ENCODE results near the gene RAX2.

Gene RAX2

GRCh38 chr19:3734310-3734600 is 37.8 kb downstream of the RAX2 start:
- no peak overlapping the region for H3K4me3 ChIP-seq (ENCODE audit: low read length)
- no peaks in the 10 kb centered on the region for H3K4me1 ChIP-seq (ENCODE audit: low read length)
- TF ChIP-seq EZH2 (optimal IDR thresholded peaks at IDR 0.05; ENCODE audit: low read depth, low read length) = peak; percentile 60
- no peak for TF ChIP-seq CTCF (IDR thresholded peaks at IDR 0.05; ENCODE audit: low read length)
- peaks cover 94% of the 10 kb centered on the region for H3K27me3 ChIP-seq (replicated peaks; ENCODE audit: insufficient read depth, low read length)
- H3K9me2 ChIP-seq (replicated peaks; ENCODE audit: insufficient read depth, low read length) = no peaks in the 10 kb centered on the region
- H3K36me3 ChIP-seq (replicated peaks; ENCODE audit: insufficient read depth, low read length) = no peaks in the 10 kb centered on the region
- H4K20me1 ChIP-seq (ENCODE audit: insufficient read depth, low read length) = no peaks in the 10 kb centered on the region
- H3F3A ChIP-seq (ENCODE audit: insufficient read depth, low read length) = no peaks in the 10 kb centered on the region
- H3K9me3 ChIP-seq (replicated peaks; ENCODE audit: insufficient read depth, low read length) = no peaks in the 10 kb centered on the region
- DNase-seq = no peak
- H3K27ac ChIP-seq (ENCODE audit: low read length) = no peak overlapping the region
- no peak overlapping the region for H3K9ac ChIP-seq (ENCODE audit: low read length)
- H2AFZ ChIP-seq (ENCODE audit: low read length) = no peak overlapping the region
- no peaks in the 10 kb centered on the region for H3K79me2 ChIP-seq (ENCODE audit: low read length)
- no peak overlapping the region for H3K4me2 ChIP-seq (ENCODE audit: low read depth, low read length)

GRCh38 chr19:3733549-3734309 is 38.3 kb downstream of the RAX2 start:
- Histone ChIP-seq H2AFZ (ENCODE audit: low read length) (no peak overlapping the region), H3K79me2 (ENCODE audit: low read length) (no peaks in the 10 kb centered on the region), H3K4me1 (ENCODE audit: low read length) (no peaks in the 10 kb centered on the region), H4K20me1 (ENCODE audit: insufficient read depth, low read length) (no peaks in the 10 kb centered on the region), H3F3A (ENCODE audit: insufficient read depth, low read length) (no peaks in the 10 kb centered on the region), H3K36me3 (replicated peaks; ENCODE audit: insufficient read depth, low read length) (no peaks in the 10 kb centered on the region), H3K9me2 (replicated peaks; ENCODE audit: insufficient read depth, low read length) (no peaks in the 10 kb centered on the region), H3K27me3 (replicated peaks; ENCODE audit: insufficient read depth, low read length) (peaks cover 89% of the 10 kb centered on the region), H3K4me3 (ENCODE audit: low read length) (no peak overlapping the region), H3K4me2 (ENCODE audit: low read depth, low read length) (no peak overlapping the region), H3K27ac (ENCODE audit: low read length) (no peak overlapping the region), H3K9ac (ENCODE audit: low read length) (no peak overlapping the region), H3K9me3 (replicated peaks; ENCODE audit: insufficient read depth, low read length) (no peaks in the 10 kb centered on the region)
- DNase-seq = no peak
- TF ChIP-seq EZH2phosphoT487 (IDR thresholded peaks at IDR 0.05; ENCODE audit: low read length) (0 out of 2 replicates have a peak, but pooled peaks have one; percentile 8), CTCF (IDR thresholded peaks at IDR 0.05; ENCODE audit: low read length) (no peak)

- H3K27ac ChIP-seq (ENCODE audit: low read length) = no peak overlapping the region
- H3K79me2 ChIP-seq (ENCODE audit: low read length) = no peaks in the 10 kb centered on the region
- DNase-seq = no peak
- H3K4me2 ChIP-seq (ENCODE audit: low read depth, low read length) = no peak overlapping the region
- H3K36me3 ChIP-seq (replicated peaks; ENCODE audit: insufficient read depth, low read length) = no peaks in the 10 kb centered on the region
- H3K4me1 ChIP-seq (ENCODE audit: low read length) = no peaks in the 10 kb centered on the region
- no peak overlapping the region for H2AFZ ChIP-seq (ENCODE audit: low read length)
- no peaks in the 10 kb centered on the region for H4K20me1 ChIP-seq (ENCODE audit: insufficient read depth, low read length)
- no peaks in the 10 kb centered on the region for H3F3A ChIP-seq (ENCODE audit: insufficient read depth, low read length)
- H3K4me3 ChIP-seq (ENCODE audit: low read length) = no peak overlapping the region
- H3K27me3 ChIP-seq (replicated peaks; ENCODE audit: insufficient read depth, low read length) = peaks cover 73% of the 10 kb centered on the region
- H3K9me3 ChIP-seq (replicated peaks; ENCODE audit: insufficient read depth, low read length) = no peaks in the 10 kb centered on the region
- H3K9ac ChIP-seq (ENCODE audit: low read length) = no peak overlapping the region
- H3K9me2 ChIP-seq (replicated peaks; ENCODE audit: insufficient read depth, low read length) = no peaks in the 10 kb centered on the region
- no peak for TF ChIP-seq EZH2 (optimal IDR thresholded peaks at IDR 0.05; ENCODE audit: low read depth, low read length)
- no peak for TF ChIP-seq CTCF (IDR thresholded peaks at IDR 0.05; ENCODE audit: low read length)
- TF ChIP-seq EZH2phosphoT487 (IDR thresholded peaks at IDR 0.05; ENCODE audit: low read length) = no peak
Measured at GRCh38 chr19:3732108-3732507, 39.9 kb downstream of the RAX2 start.
